ENCODE data around the gene ARHGEF9.
"Not testable (repeated sequence)": the region's sequence is repeated elsewhere in the genome, so short reads cannot be mapped to it uniquely, and the experiment has no call there.

The ARHGEF9 gene

DNA sequence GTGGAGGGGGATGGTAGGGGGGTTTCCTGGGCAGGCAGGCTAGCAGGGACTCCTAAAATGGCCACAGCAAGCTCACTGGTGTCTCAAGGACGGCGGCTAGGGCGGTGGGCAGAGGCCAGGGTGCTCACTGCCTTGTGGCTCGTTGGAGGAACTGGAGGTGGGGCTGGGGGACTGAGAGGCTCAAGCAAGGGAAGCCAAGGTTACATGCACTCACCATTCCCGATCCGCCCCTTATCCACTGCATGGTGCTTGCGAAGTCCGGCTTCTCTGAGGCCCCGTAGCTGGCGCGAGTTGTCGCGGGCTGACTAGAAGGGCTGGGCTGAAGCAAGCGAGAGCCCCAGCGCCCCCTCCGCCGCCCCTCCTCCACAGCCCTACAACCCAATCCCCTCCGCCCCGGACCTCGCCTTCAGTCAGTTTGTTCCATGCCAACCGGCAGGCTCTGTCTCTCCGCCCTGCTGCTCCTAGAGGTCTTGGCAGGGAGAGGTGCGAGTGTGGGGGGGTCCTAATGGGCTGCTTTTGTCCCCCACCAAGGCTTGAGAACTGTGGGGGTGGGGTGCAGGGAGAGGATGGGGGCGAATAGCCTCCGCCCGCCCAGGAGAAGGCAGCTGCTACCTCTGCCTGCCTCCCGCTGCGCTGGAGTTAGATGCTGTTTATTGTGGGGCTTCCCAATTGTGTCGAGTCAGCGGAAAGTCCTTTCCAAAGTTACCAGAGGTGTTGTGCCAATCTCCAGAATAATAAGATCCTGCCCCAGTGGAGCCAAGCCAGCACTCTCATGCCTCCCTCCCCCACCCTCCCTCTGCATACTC, at the start of gene ARHGEF9:
ARHGEF9 (minus strand) TSS at position 313 of the 806 bp plus-strand sequence; CDS start at position 244, 69 bp downstream.
- no peak for DNase-seq

GRCh38 chrX:63825446-63825845, 40.4 kb upstream of the ARHGEF9 start:
- not testable (repeated sequence) for DNase-seq

DNA sequence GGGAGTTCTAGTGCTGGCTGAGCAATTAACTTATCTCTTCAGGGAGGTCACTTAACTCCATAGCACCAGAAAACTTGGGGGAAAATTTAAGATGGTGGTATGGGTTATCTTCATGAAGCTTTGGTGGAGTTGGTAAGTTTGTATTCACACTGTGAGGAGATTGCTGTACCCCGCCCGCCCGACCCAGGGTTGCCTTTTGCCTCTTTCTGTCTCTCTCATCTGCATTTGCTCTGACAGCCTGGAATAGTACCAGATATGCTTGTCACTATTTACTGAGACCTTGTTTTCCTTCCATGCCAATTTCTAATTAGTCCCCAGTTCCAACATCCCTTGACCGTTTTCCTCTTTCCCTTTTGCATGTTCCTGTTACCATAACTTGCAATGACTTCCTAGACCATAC, 33.1 kb upstream of the ARHGEF9 start:
- no peak for DNase-seq

- DNase-seq = no peak
Measured at GRCh38 chrX:63817696-63818095, 32.7 kb upstream of the ARHGEF9 start.

DNA sequence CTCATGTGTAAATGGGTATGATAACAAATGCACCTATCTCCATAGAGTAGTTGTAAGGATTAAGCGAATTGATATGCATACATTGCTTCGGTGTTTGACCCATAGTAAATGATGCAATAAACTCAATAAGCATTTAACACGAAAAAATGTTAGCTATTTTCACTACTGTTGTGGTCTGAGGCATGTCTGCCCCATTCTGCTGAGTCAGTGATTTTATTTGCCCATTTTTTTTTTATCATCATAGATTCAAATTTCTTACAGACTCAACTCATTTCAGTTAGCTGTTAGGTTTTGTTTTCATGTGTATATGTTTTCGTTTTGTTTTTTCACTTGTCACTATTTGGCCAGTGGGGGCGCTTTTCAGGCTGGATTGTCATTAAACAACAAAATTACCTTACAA, 27.8 kb upstream of the ARHGEF9 start:
- no peak for DNase-seq

- DNase-seq = no peak
Measured at GRCh38 chrX:63810746-63811145, 25.7 kb upstream of the ARHGEF9 start.

GRCh38 chrX:63809173-63809572, 24.2 kb upstream of the ARHGEF9 start:
- DNase-seq = no peak

- not testable (repeated sequence) for DNase-seq
Measured at GRCh38 chrX:63795406-63795805, 10.4 kb upstream of the ARHGEF9 start.

- DNase-seq = no peak
Measured at GRCh38 chrX:63785708-63786040, 660 bp upstream of the ARHGEF9 start.

DNA sequence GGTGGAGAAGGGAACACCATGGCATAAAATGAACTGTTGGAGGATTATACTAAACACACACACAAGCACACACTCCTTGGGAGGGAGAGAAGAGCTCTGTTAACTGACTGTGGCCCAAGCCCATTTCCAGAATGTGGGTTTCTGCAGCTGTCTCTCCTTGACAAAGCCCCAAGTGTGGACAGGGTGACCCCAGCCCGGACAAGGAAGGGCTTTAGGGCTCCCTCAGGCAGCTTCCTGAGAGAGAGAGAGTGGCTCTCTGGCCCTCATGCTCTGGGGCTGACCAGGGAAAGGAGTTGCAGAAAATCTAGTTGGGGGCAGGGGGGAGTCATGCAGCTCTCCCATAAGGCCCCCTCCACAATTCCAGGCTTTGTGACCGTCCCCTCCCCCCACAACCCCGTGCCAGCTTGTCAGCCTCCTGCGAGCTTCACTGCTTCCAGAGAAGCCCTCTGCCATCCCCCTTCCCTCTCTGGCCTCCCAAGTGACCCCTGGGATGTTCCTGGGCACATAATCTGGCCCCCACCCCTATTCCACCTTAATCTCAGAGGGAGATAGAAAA, 590 bp downstream of the ARHGEF9 start:
- no peak for DNase-seq

DNA sequence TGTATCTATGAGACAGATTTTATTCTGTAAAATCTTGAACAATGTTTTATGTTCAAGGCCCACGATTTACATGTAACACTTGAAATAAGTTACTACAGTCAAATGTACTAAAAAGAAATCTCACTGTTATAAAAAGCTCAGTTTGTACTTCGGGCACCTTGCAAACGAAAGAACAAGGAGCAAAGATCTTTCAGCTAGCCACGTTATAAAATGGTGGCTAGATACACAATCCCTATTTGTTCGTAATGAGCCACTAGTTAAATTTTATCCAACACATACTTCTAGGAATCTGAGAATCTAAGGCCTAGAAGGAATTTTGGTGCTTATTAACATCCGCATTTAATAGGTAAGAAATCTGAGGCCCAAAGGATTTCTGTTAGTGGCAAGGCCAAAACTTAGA, 2.5 kb downstream of the ARHGEF9 start:
- DNase-seq = no peak

GRCh38 chrX:63768760-63769159, 16.3 kb downstream of the ARHGEF9 start:
- DNase-seq = no peak

DNA sequence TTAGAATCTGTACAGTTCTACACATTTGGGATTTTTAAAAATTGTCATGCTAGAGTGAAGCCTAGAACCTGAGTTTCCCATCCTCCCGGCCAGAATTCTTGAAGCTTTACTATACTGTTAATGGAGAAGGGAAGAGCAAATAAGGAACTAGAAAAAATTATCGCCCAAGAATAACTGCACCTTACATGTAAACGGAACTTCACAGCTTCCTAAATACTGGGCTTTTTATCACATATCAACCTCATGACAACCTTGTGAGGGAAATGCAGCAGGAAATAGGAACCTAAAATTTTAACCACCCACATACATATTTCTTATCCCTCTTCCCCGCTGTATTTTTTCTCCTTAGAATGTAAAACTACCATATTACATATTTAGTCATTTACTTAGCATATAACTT, 19.3 kb downstream of the ARHGEF9 start:
- DNase-seq = no peak

DNA sequence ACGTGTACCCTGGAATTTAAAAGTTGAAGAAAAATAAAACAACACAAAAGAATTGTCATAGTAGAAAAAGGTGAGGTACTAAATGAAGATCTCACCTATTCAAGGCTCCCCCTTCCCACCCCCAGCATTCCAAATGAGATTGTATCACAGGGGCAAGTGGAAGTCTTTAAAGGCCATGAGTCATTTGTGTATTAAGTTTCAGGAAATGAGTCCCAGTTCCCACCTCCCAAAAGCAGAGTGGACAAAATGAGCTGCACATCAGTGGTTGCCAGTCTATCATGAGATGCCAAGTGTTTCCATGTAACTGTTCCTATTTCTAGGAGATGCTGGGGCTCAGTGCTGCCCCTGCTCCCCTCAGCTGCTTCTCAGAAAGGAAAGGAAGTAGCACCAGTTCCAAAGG, 20.1 kb downstream of the ARHGEF9 start:
- no peak for DNase-seq

- DNase-seq = no peak
Measured at GRCh38 chrX:63761639-63762038, 23.4 kb downstream of the ARHGEF9 start.

DNA sequence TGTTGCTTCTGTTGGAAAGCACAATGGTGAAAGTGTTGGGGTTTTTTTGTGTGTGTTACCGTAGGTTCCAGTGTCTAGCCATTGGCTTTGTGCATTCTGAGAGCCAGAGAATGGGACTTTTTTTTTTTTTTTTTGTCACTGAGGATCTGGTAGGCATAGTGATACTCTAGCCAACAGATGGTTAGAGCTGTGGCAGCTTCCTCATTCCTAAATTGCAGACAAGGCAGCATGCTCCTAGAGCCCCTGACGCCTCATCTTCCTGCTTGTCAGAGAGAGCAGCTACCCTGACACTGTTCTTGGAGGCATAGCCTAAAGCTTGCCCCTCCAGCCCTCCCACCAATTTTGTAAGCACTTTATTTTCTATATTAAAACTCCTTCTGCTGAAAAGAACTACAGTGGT, 27.0 kb downstream of the ARHGEF9 start:
- no peak for DNase-seq

DNA sequence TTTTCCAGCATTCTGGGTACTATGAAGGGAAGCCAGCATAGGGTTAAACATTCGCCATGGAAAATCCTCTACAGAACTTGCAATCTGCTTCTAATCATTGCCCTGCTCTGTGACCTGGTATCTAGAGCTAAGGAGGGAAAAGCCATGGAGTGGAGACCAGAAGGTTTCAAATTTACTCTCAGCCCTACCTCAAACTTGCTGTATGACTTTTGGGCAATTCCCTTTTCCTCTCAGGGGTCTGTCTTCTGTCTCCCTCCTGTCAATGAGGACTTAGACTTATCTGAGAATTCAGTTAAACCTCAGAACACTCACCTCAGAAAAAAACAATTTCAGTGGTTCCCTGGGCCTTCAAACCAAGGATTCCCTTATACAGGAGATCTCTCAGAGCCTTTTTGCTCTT, 29.1 kb downstream of the ARHGEF9 start:
- DNase-seq = no peak

DNA sequence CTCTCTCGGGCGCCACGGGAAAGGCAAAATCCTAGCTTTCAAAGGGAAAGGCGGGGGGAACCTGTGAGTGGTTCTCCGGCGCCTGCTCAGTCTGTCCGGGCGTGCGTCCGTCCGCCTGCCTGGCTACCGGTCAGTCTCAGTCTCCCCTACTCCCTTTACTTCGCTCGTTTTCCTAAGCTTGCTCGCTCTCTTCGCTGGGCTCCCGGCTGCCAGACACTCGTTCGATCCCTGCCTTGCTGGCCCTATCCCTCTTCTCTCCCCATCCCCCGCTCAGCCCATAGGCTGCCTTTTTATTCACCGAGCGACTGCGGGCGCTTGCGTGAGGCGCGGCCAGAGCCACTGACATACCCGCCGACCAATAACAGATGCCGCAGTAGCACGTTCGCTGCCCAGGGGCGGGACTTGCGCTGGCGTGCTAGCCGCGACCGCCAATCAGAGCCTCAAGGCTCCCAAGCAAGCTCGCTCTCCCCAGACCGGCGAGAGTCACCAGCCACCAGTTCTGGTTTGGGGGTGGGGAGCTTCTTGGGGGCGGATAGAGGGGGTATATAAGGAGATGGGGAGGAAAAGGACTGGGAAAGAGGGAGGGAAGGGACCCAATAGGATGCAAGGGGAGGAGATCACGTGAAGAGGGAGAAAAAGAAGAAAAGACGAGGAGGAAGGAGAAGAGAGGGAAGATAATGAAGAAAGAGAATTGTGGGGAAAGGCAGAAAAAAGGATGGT, 30.0 kb downstream of the ARHGEF9 start:
- peak; percentile 62 to 77 for DNase-seq

DNA sequence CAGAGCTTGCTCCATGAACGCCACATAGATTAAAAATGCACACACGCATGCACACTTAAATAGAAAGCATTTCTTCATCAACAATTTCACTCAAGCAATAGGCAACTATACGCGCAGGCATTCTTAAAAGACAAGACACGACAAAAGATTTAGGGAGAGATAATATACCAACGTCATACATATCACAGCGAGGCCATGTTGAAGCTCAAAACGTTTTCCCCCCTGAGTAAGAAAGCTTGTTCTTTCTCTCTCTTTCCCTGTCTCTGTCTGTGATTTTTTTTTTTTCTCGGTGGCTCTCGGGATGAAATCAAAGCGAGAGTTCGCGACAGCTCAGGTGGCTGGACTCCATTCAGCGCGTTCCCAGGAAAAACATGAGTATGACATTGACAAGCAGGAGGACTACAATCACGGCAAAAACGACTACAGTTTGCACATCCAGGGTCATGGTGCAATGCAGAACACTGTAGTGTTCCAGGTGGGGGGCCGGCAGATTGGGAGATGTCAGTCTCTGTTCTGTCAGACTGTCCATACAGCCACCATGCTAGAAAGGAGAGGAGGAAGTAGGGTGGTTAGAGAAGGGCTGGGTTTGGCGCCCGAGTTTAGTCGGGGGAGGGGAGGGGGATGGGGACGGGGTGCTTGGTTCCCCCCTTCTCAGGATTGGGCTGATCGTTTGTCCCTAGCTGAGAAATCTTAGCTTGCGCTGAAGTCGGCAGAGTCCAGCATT, 30.7 kb downstream of the ARHGEF9 start:
- no peak for DNase-seq

- DNase-seq = no peak
Measured at GRCh38 chrX:63751481-63751880, 33.5 kb downstream of the ARHGEF9 start.

DNA sequence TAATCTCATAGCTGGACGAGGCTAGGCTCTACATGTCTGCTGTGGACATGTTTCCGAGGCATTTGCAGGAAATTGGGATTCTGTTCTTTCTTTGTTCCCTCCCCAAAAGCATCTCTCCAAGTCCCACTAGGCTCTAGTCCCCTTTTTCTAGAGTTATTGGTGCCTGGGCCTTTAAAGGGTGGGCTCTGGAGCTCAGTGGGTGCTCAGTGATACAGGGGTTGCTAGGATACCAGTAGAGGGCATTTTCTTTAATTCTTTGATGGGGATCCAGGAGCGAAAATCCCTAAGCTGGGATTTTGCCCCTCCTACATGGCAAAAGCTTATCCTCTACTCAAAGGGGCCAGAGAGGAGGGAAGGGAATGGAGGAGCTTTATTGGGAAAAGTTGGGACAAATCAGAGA, 34.2 kb downstream of the ARHGEF9 start:
- DNase-seq = no peak

DNA sequence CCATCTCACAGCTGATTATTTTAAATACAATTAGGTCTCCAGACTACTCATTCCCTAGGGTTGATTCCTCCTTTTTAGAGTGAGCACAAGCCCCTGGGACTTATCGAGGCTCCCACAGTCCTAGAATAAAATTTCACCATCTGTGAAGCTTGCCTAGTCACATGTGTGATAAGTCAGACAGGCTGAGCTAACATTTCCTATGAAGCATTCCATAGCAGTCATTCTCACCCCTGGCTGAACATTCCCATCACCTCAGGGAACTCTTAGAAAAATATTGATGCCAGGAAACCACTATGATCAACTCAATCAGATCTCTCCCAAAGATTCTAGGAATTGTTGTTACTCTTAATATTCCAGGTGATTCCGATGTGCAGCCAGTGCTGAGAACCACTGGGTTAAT, 37.7 kb downstream of the ARHGEF9 start:
- DNase-seq = no peak

DNA sequence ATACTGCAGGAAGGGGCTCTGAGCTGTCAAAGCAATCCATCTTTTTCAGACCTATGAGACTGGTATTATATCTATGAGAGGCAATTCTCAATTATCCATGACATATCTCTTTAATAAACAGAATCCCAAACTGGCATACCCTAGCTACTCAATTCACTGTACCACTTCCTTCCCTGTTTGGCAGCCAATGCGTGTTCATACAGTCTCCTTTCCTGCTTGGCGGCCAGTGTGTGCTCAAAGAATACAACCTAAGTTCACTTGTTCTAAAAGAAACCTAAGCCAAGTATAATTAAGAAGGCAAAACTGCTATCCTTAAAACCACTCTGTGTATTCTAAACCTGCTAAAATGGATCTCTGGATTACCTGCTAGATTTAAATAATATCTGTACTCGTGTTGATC, 38.3 kb downstream of the ARHGEF9 start:
- DNase-seq = no peak

DNA sequence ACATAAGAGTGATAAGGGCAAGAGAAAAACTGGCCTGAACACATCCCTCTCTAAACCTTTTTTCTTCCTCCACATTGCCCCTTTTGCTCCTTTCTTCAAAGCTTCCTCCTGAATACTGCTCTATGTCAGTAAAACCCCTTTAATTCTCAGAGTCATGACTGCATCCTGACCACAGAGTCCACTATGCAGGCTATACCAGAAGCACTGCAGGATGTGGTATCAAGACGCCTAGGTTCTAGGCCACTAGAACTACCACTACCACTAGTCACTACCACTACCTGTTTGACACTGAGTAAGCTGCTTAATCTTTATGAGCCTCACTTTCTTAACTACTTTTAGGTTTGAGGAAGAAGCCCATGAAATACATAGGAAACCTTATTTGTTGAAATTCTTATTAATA, 38.7 kb downstream of the ARHGEF9 start:
- DNase-seq = no peak
